ENCODE results near the gene PRKG2. TPM values are rescaled to one million over a fixed set of nuclear protein-coding genes. Genes with fewer than 3 reads are reported as not detected.
"Not testable (repeated sequence)": the region's sequence is repeated elsewhere in the genome, so short reads cannot be mapped to it uniquely, and the experiment has no call there.

The PRKG2 gene
- total and polyA plus RNA-seq, 3 experiments from 2014 or later = 0.53 to 0.59 (median 0.58) TPM

DNA sequence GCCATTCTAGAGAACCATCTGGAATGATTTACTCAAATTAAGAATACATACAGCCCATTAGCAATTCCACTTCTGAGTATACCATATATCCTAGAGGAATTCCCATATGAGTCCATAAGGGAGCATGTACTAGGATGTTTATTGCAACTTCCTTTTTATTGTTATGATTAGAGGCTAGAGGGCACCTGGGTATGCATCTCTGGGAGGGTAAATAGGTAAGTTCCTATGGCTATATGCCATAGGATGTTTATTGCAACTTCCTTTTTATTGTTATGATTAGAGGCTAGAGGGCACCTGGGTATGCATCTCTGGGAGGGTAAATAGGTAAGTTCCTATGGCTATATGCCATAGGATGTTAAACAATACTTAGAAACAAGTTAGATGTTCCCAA, 7.1 kb upstream of the PRKG2 start:
- CTCF ChIA-PET; H3K9me3 Mint-ChIP-seq; H3K4me1 ChIP-seq (ENCODE audit: insufficient read depth, low read length); H3K4me1 Mint-ChIP-seq; H3K4me3 ChIP-seq (ENCODE audit: low read length); H3K36me3 Mint-ChIP-seq; H3K27ac ChIP-seq (ENCODE audit: low read depth, low read length); H3K36me3 ChIP-seq (ENCODE audit: insufficient read depth, low read length); H3K9me3 ChIP-seq (ENCODE audit: low read length); H3K4me3 Mint-ChIP-seq; H3K27ac Mint-ChIP-seq; POLR2A ChIA-PET; H3K27me3 ChIP-seq (ENCODE audit: insufficient read depth, low read length, poor library complexity, severe bottlenecking); DNase-seq: not testable (repeated sequence)
- H3K27me3 Mint-ChIP-seq = peaks cover 20 to 39% of the 10 kb centered on the region in 2 donors

DNA sequence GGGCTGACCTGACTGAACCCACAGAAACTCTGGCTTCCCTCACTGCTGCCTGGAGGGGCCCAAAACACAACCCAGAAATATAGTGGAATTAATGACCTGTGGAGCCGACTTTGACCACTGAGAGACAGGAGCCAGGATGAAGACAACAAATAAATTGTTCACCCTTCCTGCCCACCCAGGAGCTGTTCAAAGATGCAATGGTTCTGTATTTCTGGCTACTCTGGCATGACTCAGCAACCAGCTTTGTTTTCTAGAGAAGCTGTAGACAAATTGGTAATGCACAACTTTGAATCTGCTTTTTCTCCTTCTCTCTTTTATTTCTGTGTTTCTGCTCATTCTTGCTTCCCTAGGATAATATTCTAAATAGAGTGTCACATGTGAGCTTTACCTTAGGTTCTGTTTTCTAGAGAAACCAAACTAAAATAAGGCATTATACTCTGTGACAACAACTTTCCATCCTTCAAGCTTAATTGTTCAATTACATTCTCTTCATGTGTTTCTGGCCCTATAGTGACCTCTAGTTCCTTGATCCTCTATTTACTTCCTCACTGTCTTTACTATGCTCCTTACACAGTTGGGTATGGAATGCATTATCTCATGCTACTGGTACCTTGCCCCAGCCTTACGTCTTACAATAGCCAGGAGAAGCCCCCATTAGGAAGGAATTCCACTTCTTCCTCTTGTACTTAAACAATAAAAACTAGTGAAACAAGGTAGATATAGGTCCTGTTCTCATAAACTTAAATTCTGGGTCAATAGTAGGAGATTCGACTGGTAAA, 6.5 kb upstream of the PRKG2 start:
- no peaks in the 10 kb centered on the region for H3K9me3 ChIP-seq (ENCODE audit: low read length)
- no peak overlapping the region for H3K4me3 Mint-ChIP-seq
- CTCF ChIA-PET = no interaction called here
- H3K4me1 Mint-ChIP-seq = no peaks in the 10 kb centered on the region
- no peak overlapping the region for H3K4me3 ChIP-seq (ENCODE audit: low read length)
- H3K27me3 Mint-ChIP-seq = peaks cover 20 to 39% of the 10 kb centered on the region in 2 donors
- DNase-seq = no peak
- H3K4me1 ChIP-seq (ENCODE audit: insufficient read depth, low read length) = no peaks in the 10 kb centered on the region
- no peaks in the 10 kb centered on the region for H3K27me3 ChIP-seq (ENCODE audit: insufficient read depth, low read length, poor library complexity, severe bottlenecking)
- no peaks in the 10 kb centered on the region for H3K36me3 ChIP-seq (ENCODE audit: insufficient read depth, low read length)
- H3K9me3 Mint-ChIP-seq = peaks cover 0 to 4% (median 0%) of the 10 kb centered on the region in 5 donors
- H3K27ac Mint-ChIP-seq = no peak overlapping the region
- H3K36me3 Mint-ChIP-seq = no peaks in the 10 kb centered on the region
- POLR2A ChIA-PET = no interaction called here
- no peak overlapping the region for H3K27ac ChIP-seq (ENCODE audit: low read depth, low read length)

DNA sequence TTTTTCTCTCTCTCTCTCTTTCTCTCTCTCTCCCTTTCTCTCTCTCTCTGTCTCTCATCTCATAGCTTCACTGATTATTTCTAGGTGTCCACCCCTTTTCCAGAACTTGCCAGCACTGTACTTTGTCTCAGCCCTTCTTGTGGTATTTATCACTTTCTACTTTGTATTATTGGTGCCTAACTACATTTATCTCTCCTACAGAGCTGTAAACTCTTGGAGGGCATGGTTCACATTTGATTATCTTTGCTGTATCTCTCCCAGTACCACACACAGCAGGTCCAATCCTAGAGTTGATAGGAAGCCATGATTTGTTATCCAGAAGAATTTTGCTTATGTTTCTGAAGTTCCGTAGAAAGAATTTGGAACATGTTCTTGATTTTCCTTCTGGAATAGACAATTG, 5.2 kb upstream of the PRKG2 start:
- H3K36me3 Mint-ChIP-seq = no peaks in the 10 kb centered on the region
- ChIA-PET CTCF (no interaction called here), POLR2A (no interaction called here)
- no peak for DNase-seq
- H3K9me3 Mint-ChIP-seq = peaks cover 0 to 4% (median 0%) of the 10 kb centered on the region in 5 donors
- H3K4me1 ChIP-seq (ENCODE audit: insufficient read depth, low read length) = no peaks in the 10 kb centered on the region
- H3K27ac Mint-ChIP-seq = no peak overlapping the region
- H3K36me3 ChIP-seq (ENCODE audit: insufficient read depth, low read length) = no peaks in the 10 kb centered on the region
- H3K27ac ChIP-seq (ENCODE audit: low read depth, low read length) = no peak overlapping the region
- peaks cover 5 to 7% (median 6%) of the 10 kb centered on the region in 3 donors for H3K4me1 Mint-ChIP-seq
- no peaks in the 10 kb centered on the region for H3K27me3 ChIP-seq (ENCODE audit: insufficient read depth, low read length, poor library complexity, severe bottlenecking)
- no peak overlapping the region for H3K4me3 ChIP-seq (ENCODE audit: low read length)
- H3K27me3 Mint-ChIP-seq = peaks cover 26 to 49% of the 10 kb centered on the region in 2 donors
- H3K4me3 Mint-ChIP-seq = no peak overlapping the region
- no peaks in the 10 kb centered on the region for H3K9me3 ChIP-seq (ENCODE audit: low read length)

DNA sequence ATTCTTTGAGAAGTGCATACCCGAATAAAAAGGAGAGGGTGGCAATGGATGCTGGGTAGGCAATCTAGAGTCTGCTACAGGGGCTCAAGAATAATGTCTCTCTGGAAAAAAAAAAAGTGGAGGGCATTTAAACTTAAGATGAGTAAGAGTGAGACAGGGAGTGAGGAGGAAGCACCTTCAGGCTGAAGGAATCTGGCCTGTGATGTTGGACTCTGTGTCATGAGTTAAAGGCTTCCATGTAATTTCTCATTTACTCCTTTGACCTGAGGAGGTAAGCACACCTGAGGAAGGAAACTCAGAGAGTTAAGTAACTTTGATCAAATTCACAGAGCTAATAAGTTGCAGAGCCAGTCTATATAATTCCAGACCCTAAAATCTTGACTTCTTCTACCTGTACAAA, 3.2 kb upstream of the PRKG2 start:
- Histone ChIP-seq H3K27me3 (ENCODE audit: insufficient read depth, low read length, poor library complexity, severe bottlenecking) (no peaks in the 10 kb centered on the region), H3K27ac (ENCODE audit: low read depth, low read length) (no peak overlapping the region), H3K9me3 (ENCODE audit: low read length) (no peaks in the 10 kb centered on the region), H3K36me3 (ENCODE audit: insufficient read depth, low read length) (no peaks in the 10 kb centered on the region), H3K4me3 (ENCODE audit: low read length) (no peak overlapping the region), H3K4me1 (ENCODE audit: insufficient read depth, low read length) (no peaks in the 10 kb centered on the region)
- Mint-ChIP-seq H3K4me3 (no peak overlapping the region), H3K9me3 (peaks cover 0 to 4% (median 0%) of the 10 kb centered on the region in 5 donors), H3K36me3 (no peaks in the 10 kb centered on the region), H3K4me1 (peaks cover 6 to 15% (median 6%) of the 10 kb centered on the region in 3 donors), H3K27ac (no peak overlapping the region), H3K27me3 (peaks cover 34 to 48% of the 10 kb centered on the region in 2 donors)
- ChIA-PET CTCF (no interaction called here), POLR2A (no interaction called here)
- DNase-seq = no peak

DNA sequence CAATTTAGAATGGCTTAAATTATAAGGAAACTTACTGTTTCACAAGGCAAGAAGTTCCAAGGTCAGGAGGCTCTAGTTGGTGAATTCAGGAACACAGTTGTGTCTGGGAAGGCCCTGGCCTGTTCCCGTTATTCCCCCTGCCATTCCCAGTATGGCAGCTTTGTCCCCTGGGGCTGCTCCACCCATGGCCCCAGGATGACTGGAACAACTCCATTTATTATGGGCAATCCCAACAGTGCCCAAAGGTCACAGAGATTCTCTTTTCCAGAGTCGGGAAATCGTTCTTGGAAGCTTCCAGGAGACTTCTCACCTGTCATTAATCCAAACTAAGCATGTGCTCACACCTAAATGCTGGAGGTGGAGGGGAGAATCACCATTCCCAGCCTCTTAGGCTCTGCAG, 2.8 kb upstream of the PRKG2 start:
- no peak overlapping the region for H3K27ac Mint-ChIP-seq
- H3K4me3 Mint-ChIP-seq = no peak overlapping the region
- Histone ChIP-seq H3K9me3 (ENCODE audit: low read length) (no peaks in the 10 kb centered on the region), H3K36me3 (ENCODE audit: insufficient read depth, low read length) (no peaks in the 10 kb centered on the region), H3K27me3 (ENCODE audit: insufficient read depth, low read length, poor library complexity, severe bottlenecking) (no peaks in the 10 kb centered on the region), H3K27ac (ENCODE audit: low read depth, low read length) (no peak overlapping the region), H3K4me3 (ENCODE audit: low read length) (no peak overlapping the region), H3K4me1 (ENCODE audit: insufficient read depth, low read length) (no peaks in the 10 kb centered on the region)
- H3K9me3 Mint-ChIP-seq = peaks cover 0 to 4% (median 0%) of the 10 kb centered on the region in 5 donors
- peaks cover 34 to 48% of the 10 kb centered on the region in 2 donors for H3K27me3 Mint-ChIP-seq
- no peaks in the 10 kb centered on the region for H3K36me3 Mint-ChIP-seq
- ChIA-PET POLR2A (no interaction called here), CTCF (no interaction called here)
- DNase-seq = no peak
- peaks cover 6 to 15% (median 6%) of the 10 kb centered on the region in 3 donors for H3K4me1 Mint-ChIP-seq

DNA sequence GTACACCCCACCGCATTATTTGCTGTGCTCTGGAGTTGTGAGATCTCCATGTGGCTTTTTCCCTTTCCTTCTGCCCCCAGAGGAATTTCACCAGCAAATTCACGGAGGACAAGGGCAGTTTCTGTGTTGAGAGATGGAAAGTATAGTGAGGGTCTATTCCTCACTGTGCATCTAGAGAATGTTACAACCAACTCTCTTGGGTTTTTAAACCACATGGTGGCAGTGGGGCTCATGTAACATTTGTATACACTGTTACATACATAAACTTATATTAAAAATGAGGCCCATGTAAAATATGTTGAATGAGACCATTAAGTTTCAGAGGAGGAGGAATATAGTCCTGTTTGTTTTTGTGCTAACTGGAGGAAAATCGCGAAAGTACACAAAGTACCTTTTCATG, 909 bp upstream of the PRKG2 start:
- Histone ChIP-seq H3K4me3 (ENCODE audit: low read length) (no peak overlapping the region), H3K36me3 (ENCODE audit: insufficient read depth, low read length) (no peaks in the 10 kb centered on the region), H3K27me3 (ENCODE audit: insufficient read depth, low read length, poor library complexity, severe bottlenecking) (no peaks in the 10 kb centered on the region), H3K9me3 (ENCODE audit: low read length) (no peaks in the 10 kb centered on the region), H3K4me1 (ENCODE audit: insufficient read depth, low read length) (no peaks in the 10 kb centered on the region), H3K27ac (ENCODE audit: low read depth, low read length) (no peak overlapping the region)
- POLR2A ChIA-PET = no interaction called here
- Mint-ChIP-seq H3K4me1 (peaks cover 6 to 15% (median 6%) of the 10 kb centered on the region in 3 donors), H3K36me3 (no peaks in the 10 kb centered on the region), H3K9me3 (peaks cover 0 to 4% (median 0%) of the 10 kb centered on the region in 5 donors), H3K27me3 (peaks cover 32 to 50% of the 10 kb centered on the region in 2 donors), H3K4me3 (peak overlapping the region in 2 of 7 donors; percentile 2 to 58), H3K27ac (no peak overlapping the region)
- CTCF ChIA-PET = no interaction called here
- DNase-seq = no peak

DNA sequence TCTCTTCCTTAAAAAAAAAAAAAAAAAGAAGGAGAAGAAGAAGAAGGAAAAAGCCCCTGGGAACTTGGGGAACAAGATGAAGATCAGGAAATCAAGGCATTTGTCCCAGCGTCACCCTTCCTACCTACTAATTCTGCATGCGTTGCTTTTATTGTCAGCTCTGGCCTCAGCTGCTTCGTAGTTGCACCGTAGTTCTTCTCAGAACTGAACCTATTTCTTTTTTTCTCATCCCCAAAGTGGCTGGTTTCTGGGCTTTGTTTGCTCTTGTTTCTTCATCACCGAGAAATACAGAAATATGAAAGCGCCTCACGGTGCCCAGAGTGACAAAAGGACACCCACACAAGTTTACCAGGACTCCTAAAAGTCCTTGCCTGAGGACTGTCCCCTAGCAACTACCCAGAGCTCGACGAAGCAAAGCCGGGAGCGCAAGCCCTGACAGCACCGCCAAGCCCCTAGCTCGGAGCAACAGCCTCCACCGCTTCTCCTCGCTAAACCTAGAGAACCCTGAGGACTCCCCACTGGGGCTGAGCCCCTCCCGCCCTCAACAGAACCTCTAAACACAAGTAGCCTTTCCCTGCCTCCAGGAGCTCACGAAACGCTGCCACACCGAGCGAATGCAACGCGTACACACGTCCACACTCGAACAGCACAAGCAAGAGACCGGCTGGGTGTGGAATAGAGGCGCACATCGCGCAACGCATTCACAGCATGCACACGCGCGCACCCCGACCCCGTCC, 710 bp downstream of the PRKG2 start:
- CTCF ChIA-PET = no interaction called here
- H3K4me3 ChIP-seq (ENCODE audit: low read length) = no peak overlapping the region
- Mint-ChIP-seq H3K9me3 (peaks cover 0 to 2% (median 0%) of the 10 kb centered on the region in 5 donors), H3K4me1 (peaks cover 6 to 15% (median 6%) of the 10 kb centered on the region in 3 donors), H3K4me3 (peak overlapping the region in 5 of 7 donors; percentile 29 to 62 (median 50)), H3K27me3 (peaks cover 26 to 45% of the 10 kb centered on the region in 2 donors), H3K27ac (no peak overlapping the region), H3K36me3 (no peaks in the 10 kb centered on the region)
- no peak for DNase-seq
- POLR2A ChIA-PET = interaction anchor here (0.6 kb wide), 1 partner anchor 148 kb away, joined by 4 read pairs; no protein-coding TSS in a partner anchor
- no peaks in the 10 kb centered on the region for H3K4me1 ChIP-seq (ENCODE audit: insufficient read depth, low read length)
- no peaks in the 10 kb centered on the region for H3K36me3 ChIP-seq (ENCODE audit: insufficient read depth, low read length)
- no peaks in the 10 kb centered on the region for H3K9me3 ChIP-seq (ENCODE audit: low read length)
- no peak overlapping the region for H3K27ac ChIP-seq (ENCODE audit: low read depth, low read length)
- no peaks in the 10 kb centered on the region for H3K27me3 ChIP-seq (ENCODE audit: insufficient read depth, low read length, poor library complexity, severe bottlenecking)

DNA sequence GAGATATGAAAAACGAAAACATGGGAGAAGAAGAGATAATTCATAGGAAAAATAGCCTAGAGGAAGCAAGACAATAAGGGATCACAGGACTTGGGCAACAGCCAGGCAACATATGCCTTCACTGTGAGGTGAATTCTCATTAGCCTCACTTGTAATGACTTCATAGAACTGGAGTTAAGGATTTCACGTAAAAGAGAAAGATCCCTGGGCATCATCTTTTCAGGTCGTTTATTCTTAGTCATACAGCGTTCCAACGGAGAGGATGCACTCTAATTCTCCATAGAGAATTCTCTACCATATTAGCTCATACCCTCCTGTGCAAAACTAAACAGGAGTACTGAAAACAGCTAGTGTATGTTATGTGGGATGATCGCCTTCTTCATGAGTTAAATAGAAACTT, 1.4 kb downstream of the PRKG2 start:
- H3K27me3 Mint-ChIP-seq = peaks cover 23 to 40% of the 10 kb centered on the region in 2 donors

More for the DNA sequence above, 1.4 kb downstream of the PRKG2 start:
- Histone ChIP-seq H3K27me3 (ENCODE audit: insufficient read depth, low read length, poor library complexity, severe bottlenecking) (no peaks in the 10 kb centered on the region), H3K36me3 (ENCODE audit: insufficient read depth, low read length) (no peaks in the 10 kb centered on the region), H3K9me3 (ENCODE audit: low read length) (no peaks in the 10 kb centered on the region), H3K4me1 (ENCODE audit: insufficient read depth, low read length) (no peaks in the 10 kb centered on the region), H3K4me3 (ENCODE audit: low read length) (no peak overlapping the region), H3K27ac (ENCODE audit: low read depth, low read length) (no peak overlapping the region)
- H3K4me1 Mint-ChIP-seq = peaks cover 6 to 15% (median 6%) of the 10 kb centered on the region in 3 donors
- H3K9me3 Mint-ChIP-seq = peaks cover 0 to 2% (median 0%) of the 10 kb centered on the region in 5 donors
- CTCF ChIA-PET = no interaction called here
- DNase-seq = no peak
- no peak overlapping the region for H3K27ac Mint-ChIP-seq
- no peak overlapping the region for H3K4me3 Mint-ChIP-seq
- H3K36me3 Mint-ChIP-seq = no peaks in the 10 kb centered on the region
- POLR2A ChIA-PET = interaction anchor here (0.6 kb wide), 1 partner anchor 149 kb away, joined by 4 read pairs; no protein-coding TSS in a partner anchor
